ENCODE data around the gene WDR3. TPM values are rescaled to one million over a fixed set of nuclear protein-coding genes. Genes with fewer than 3 reads are reported as not detected.

The WDR3 gene
- total and polyA plus RNA-seq, 12 donors: 1.5 to 16.8 (median 12.3) TPM

GRCh38 chr1:117970252-117970651 lies 40.7 kb downstream of the WDR3 start:
- ATAC-seq (no peak), DNase-seq (no peak)
- WGBS, 2 donors: 86 to 91% methylated on average over 9 of the region's 9 CpGs
- H3K27me3 ChIP-seq: peaks cover 0 to 7% (median 0%) of the 10 kb centered on the region in 7 donors
- no peaks in the 10 kb centered on the region for H3K36me3 ChIP-seq
- no peak overlapping the region for H3K27ac ChIP-seq
- no peak for TF ChIP-seq CTCF (IDR thresholded peaks at IDR 0.05)
- no peaks in the 10 kb centered on the region for H3K9me3 ChIP-seq
- H3K4me1 ChIP-seq: no peaks in the 10 kb centered on the region
- intact Hi-C loops (cut with DNase I): no loop called here
- H3K4me3 ChIP-seq: no peak overlapping the region

GRCh38 chr1:117971777-117972176 lies 42.2 kb downstream of the WDR3 start:
- H3K36me3 ChIP-seq: no peaks in the 10 kb centered on the region
- H3K4me1 ChIP-seq: no peaks in the 10 kb centered on the region
- DNase-seq (no peak), ATAC-seq (no peak)
- no peak for TF ChIP-seq CTCF (IDR thresholded peaks at IDR 0.05)
- H3K4me3 ChIP-seq: no peak overlapping the region
- H3K27ac ChIP-seq: no peak overlapping the region
- intact Hi-C loops (cut with DNase I): no loop called here
- peaks cover 0 to 7% (median 0%) of the 10 kb centered on the region in 7 donors for H3K27me3 ChIP-seq
- H3K9me3 ChIP-seq: no peaks in the 10 kb centered on the region

GRCh38 chr1:117976381-117976780 lies 46.8 kb downstream of the WDR3 start:
- Histone ChIP-seq H3K27ac (no peak overlapping the region), H3K36me3 (no peaks in the 10 kb centered on the region), H3K9me3 (no peaks in the 10 kb centered on the region), H3K4me1 (no peaks in the 10 kb centered on the region), H3K4me3 (no peak overlapping the region), H3K27me3 (peaks cover 0 to 14% (median 10%) of the 10 kb centered on the region in 7 donors)
- TF ChIP-seq CTCF (IDR thresholded peaks at IDR 0.05): no peak
- DNase-seq (no peak), ATAC-seq (no peak)
- WGBS, 2 donors: 76 to 82% methylated on average over 3 of the region's 3 CpGs
- intact Hi-C loops (cut with DNase I): no loop called here

- H3K4me3 ChIP-seq: no peak overlapping the region
- H3K9me3 ChIP-seq: no peaks in the 10 kb centered on the region
- no peak for DNase-seq
- WGBS, 2 donors: 84 to 86% methylated on average over 5 of the region's 5 CpGs
- no peak for ATAC-seq
- intact Hi-C loops (cut with DNase I): no loop called here
- H3K27ac ChIP-seq: no peak overlapping the region
- no peak for TF ChIP-seq CTCF (IDR thresholded peaks at IDR 0.05)
- no peaks in the 10 kb centered on the region for H3K4me1 ChIP-seq
- no peaks in the 10 kb centered on the region for H3K36me3 ChIP-seq
- H3K27me3 ChIP-seq: peaks cover 0 to 14% (median 12%) of the 10 kb centered on the region in 7 donors
These were observed 52.1 kb downstream of the WDR3 start for GRCh38 chr1:117981455-117982192.
